Measurements from ENCODE around the gene CSF1.
A peak's percentile ranks its signal among the peaks of the same experiment; 100 is the strongest.

Gene CSF1

DNA sequence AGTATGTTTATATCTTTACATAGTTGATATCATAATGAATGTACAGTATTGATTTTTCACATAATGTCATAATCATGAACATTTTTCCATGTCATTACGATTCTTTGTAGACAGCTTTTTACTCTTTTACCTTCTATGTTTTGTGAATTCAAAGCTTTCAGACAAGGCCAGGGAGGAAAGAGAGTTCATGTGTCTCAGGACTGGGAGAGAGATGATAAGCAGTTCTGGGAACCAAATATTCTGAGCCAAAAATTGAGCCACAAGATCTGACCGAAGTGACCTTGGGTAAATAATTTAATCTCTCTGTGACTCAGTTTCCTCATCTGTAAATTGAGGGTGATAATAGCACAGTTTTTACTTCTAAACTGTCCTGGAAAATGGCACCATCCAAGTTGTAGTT, 31.8 kb downstream of the CSF1 start:
- Histone ChIP-seq H3K27me3 (ENCODE audit: control insufficient read depth in 1 of 2, insufficient read depth in 1 of 2, low read length in 2 of 2) (no peaks in the 10 kb centered on the region), H3K79me1 (replicated peaks; ENCODE audit: low read length, poor library complexity, severe bottlenecking) (no peaks in the 10 kb centered on the region), H2BK120ac (ENCODE audit: low read depth, low read length) (no peak overlapping the region), H2BK5ac (ENCODE audit: low read depth, low read length, poor library complexity, severe bottlenecking) (no peak overlapping the region), H3K4me3 (ENCODE audit: insufficient read depth in 1 of 2, low read depth in 1 of 2, low read length in 2 of 2) (no peak overlapping the region), H3K9ac (ENCODE audit: low read length) (no peak overlapping the region), H3K4me1 (ENCODE audit: control insufficient read depth, insufficient read depth, low read depth, low read length) (no peaks in the 10 kb centered on the region), H2BK12ac (ENCODE audit: low read length in 2 of 2) (no peak overlapping the region), H3K23ac (ENCODE audit: low read length in 2 of 2) (no peak overlapping the region), H2AK5ac (ENCODE audit: low read length, severe bottlenecking) (no peak overlapping the region), H3K4me2 (ENCODE audit: low read length, poor library complexity, severe bottlenecking) (no peak overlapping the region), H4K91ac (ENCODE audit: low read length) (no peak overlapping the region), H4K8ac (ENCODE audit: low read length) (no peak overlapping the region), H3K9me3 (ENCODE audit: control insufficient read depth, low read length) (peaks cover 9% of the 10 kb centered on the region), H3K4ac (ENCODE audit: low read depth in 1 of 2, low read length in 2 of 2) (no peak overlapping the region), H3K36me3 (ENCODE audit: control insufficient read depth in 1 of 2, insufficient read depth in 2 of 2, low read depth in 1 of 2, low read length in 2 of 2) (no peaks in the 10 kb centered on the region), H3K14ac (ENCODE audit: low read length in 2 of 2) (no peak overlapping the region), H3K18ac (ENCODE audit: low read depth in 1 of 2, low read length in 2 of 2) (no peak overlapping the region), H2BK15ac (ENCODE audit: low read depth, poor library complexity, severe bottlenecking) (no peak overlapping the region), H2AFZ (ENCODE audit: low read depth, low read length) (no peak overlapping the region), H3K27ac (ENCODE audit: low read length, poor library complexity, severe bottlenecking) (no peak overlapping the region)
- WGBS: 100% methylated on average over 2 of the region's 2 CpGs
- DNase-seq: no peak

DNA sequence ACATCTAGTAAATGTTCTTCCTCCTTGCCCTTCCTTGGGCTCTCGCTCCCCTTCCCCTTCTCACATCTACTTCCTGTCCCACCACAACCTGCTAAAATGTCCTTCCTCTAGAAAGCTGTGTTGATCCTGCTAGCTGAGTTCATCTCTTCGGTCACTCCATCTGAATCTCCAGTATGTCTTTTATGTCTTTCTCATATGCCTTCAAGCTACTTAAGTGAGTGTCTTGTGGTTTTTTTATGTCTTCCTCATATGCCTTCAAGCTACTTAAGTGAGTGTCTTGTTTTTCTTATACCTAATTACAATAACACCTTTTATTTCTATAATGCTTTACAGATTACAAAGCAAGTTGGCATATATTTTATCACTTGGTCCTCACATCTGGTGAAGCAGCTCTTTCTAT, 33.9 kb downstream of the CSF1 start:
- H4K8ac ChIP-seq (ENCODE audit: low read length): no peak overlapping the region
- H2BK5ac ChIP-seq (ENCODE audit: low read depth, low read length, poor library complexity, severe bottlenecking): no peak overlapping the region
- H3K79me1 ChIP-seq (replicated peaks; ENCODE audit: low read length, poor library complexity, severe bottlenecking): no peaks in the 10 kb centered on the region
- no peak for DNase-seq
- H4K91ac ChIP-seq (ENCODE audit: low read length): no peak overlapping the region
- no peak overlapping the region for H3K4me2 ChIP-seq (ENCODE audit: low read length, poor library complexity, severe bottlenecking)
- peak overlapping the region in 1 of 2 experiments; percentile 7 for H3K18ac ChIP-seq (ENCODE audit: low read depth in 1 of 2, low read length in 2 of 2)
- H2AFZ ChIP-seq (ENCODE audit: low read depth, low read length): no peak overlapping the region
- no peak overlapping the region for H3K4me3 ChIP-seq (ENCODE audit: insufficient read depth in 1 of 2, low read depth in 1 of 2, low read length in 2 of 2)
- no peaks in the 10 kb centered on the region for H3K36me3 ChIP-seq (ENCODE audit: control insufficient read depth in 1 of 2, insufficient read depth in 2 of 2, low read depth in 1 of 2, low read length in 2 of 2)
- no peaks in the 10 kb centered on the region for H3K27me3 ChIP-seq (ENCODE audit: control insufficient read depth in 1 of 2, insufficient read depth in 1 of 2, low read length in 2 of 2)
- no peak overlapping the region for H2BK15ac ChIP-seq (ENCODE audit: low read depth, poor library complexity, severe bottlenecking)
- no peak overlapping the region for H2BK12ac ChIP-seq (ENCODE audit: low read length in 2 of 2)
- H2BK120ac ChIP-seq (ENCODE audit: low read depth, low read length): no peak overlapping the region
- no peaks in the 10 kb centered on the region for H3K9me3 ChIP-seq (ENCODE audit: control insufficient read depth, low read length)
- no peak overlapping the region for H3K27ac ChIP-seq (ENCODE audit: low read length, poor library complexity, severe bottlenecking)
- no peak overlapping the region for H3K14ac ChIP-seq (ENCODE audit: low read length in 2 of 2)
- no peaks in the 10 kb centered on the region for H3K4me1 ChIP-seq (ENCODE audit: control insufficient read depth, insufficient read depth, low read depth, low read length)
- no peak overlapping the region for H2AK5ac ChIP-seq (ENCODE audit: low read length, severe bottlenecking)
- 100% methylated on average over 1 of the region's 2 CpGs for WGBS
- no peak overlapping the region for H3K9ac ChIP-seq (ENCODE audit: low read length)
- no peak overlapping the region for H3K4ac ChIP-seq (ENCODE audit: low read depth in 1 of 2, low read length in 2 of 2)
- H3K23ac ChIP-seq (ENCODE audit: low read length in 2 of 2): no peak overlapping the region

DNA sequence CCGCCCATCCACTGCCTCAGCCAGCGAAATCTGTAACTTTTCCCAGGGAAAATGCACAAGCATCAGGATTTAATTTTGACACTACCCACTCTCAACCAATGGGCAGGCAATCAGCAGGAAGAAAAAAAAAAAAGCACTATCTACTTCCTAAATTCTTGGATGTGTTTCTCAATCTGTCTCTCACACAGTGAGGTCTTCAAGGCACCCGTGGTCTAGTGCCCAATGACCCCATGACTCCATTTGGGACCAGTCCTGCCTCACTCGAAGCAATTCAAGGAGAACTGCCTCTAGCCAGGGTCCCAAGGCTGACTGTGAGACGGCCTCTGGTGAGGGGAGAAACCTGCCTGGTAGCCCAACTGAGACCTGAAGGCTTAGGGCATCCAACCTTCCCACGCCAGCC, 35.9 kb downstream of the CSF1 start:
- Histone ChIP-seq H4K8ac (ENCODE audit: low read length) (no peak overlapping the region), H3K4me1 (ENCODE audit: control insufficient read depth, insufficient read depth, low read depth, low read length) (no peaks in the 10 kb centered on the region), H3K14ac (ENCODE audit: low read length in 2 of 2) (no peak overlapping the region), H4K91ac (ENCODE audit: low read length) (no peak overlapping the region), H3K9ac (ENCODE audit: low read length) (no peak overlapping the region), H3K9me3 (ENCODE audit: control insufficient read depth, low read length) (no peaks in the 10 kb centered on the region), H3K79me1 (replicated peaks; ENCODE audit: low read length, poor library complexity, severe bottlenecking) (no peaks in the 10 kb centered on the region), H2BK15ac (ENCODE audit: low read depth, poor library complexity, severe bottlenecking) (no peak overlapping the region), H3K27ac (ENCODE audit: low read length, poor library complexity, severe bottlenecking) (no peak overlapping the region), H2BK120ac (ENCODE audit: low read depth, low read length) (no peak overlapping the region), H2BK12ac (ENCODE audit: low read length in 2 of 2) (no peak overlapping the region), H3K36me3 (ENCODE audit: control insufficient read depth in 1 of 2, insufficient read depth in 2 of 2, low read depth in 1 of 2, low read length in 2 of 2) (no peaks in the 10 kb centered on the region), H2AK5ac (ENCODE audit: low read length, severe bottlenecking) (no peak overlapping the region), H2AFZ (ENCODE audit: low read depth, low read length) (no peak overlapping the region), H2BK5ac (ENCODE audit: low read depth, low read length, poor library complexity, severe bottlenecking) (no peak overlapping the region), H3K18ac (ENCODE audit: low read depth in 1 of 2, low read length in 2 of 2) (no peak overlapping the region), H3K27me3 (ENCODE audit: control insufficient read depth in 1 of 2, insufficient read depth in 1 of 2, low read length in 2 of 2) (no peaks in the 10 kb centered on the region), H3K4me2 (ENCODE audit: low read length, poor library complexity, severe bottlenecking) (no peak overlapping the region), H3K4ac (ENCODE audit: low read depth in 1 of 2, low read length in 2 of 2) (no peak overlapping the region), H3K4me3 (ENCODE audit: insufficient read depth in 1 of 2, low read depth in 1 of 2, low read length in 2 of 2) (no peak overlapping the region), H3K23ac (ENCODE audit: low read length in 2 of 2) (no peak overlapping the region)
- WGBS: 93% methylated on average over 6 of the region's 6 CpGs
- no peak for DNase-seq

- Histone ChIP-seq H3K79me1 (replicated peaks; ENCODE audit: low read length, poor library complexity, severe bottlenecking) (no peaks in the 10 kb centered on the region), H3K23ac (ENCODE audit: low read length in 2 of 2) (no peak overlapping the region), H3K27me3 (ENCODE audit: control insufficient read depth in 1 of 2, insufficient read depth in 1 of 2, low read length in 2 of 2) (no peaks in the 10 kb centered on the region), H3K4me3 (ENCODE audit: insufficient read depth in 1 of 2, low read depth in 1 of 2, low read length in 2 of 2) (no peak overlapping the region), H2BK120ac (ENCODE audit: low read depth, low read length) (no peak overlapping the region), H3K4ac (ENCODE audit: low read depth in 1 of 2, low read length in 2 of 2) (peak overlapping the region in 1 of 2 experiments; percentile 41), H3K27ac (ENCODE audit: low read length, poor library complexity, severe bottlenecking) (no peak overlapping the region), H3K4me2 (ENCODE audit: low read length, poor library complexity, severe bottlenecking) (no peak overlapping the region), H2AK5ac (ENCODE audit: low read length, severe bottlenecking) (no peak overlapping the region), H3K14ac (ENCODE audit: low read length in 2 of 2) (no peak overlapping the region), H3K18ac (ENCODE audit: low read depth in 1 of 2, low read length in 2 of 2) (peak overlapping the region in 1 of 2 experiments; percentile 14), H4K8ac (ENCODE audit: low read length) (peak overlapping the region; percentile 78), H3K36me3 (ENCODE audit: control insufficient read depth in 1 of 2, insufficient read depth in 2 of 2, low read depth in 1 of 2, low read length in 2 of 2) (no peaks in the 10 kb centered on the region), H3K4me1 (ENCODE audit: control insufficient read depth, insufficient read depth, low read depth, low read length) (no peaks in the 10 kb centered on the region), H2BK12ac (ENCODE audit: low read length in 2 of 2) (peak overlapping the region; percentile 59 to 85), H3K9me3 (ENCODE audit: control insufficient read depth, low read length) (no peaks in the 10 kb centered on the region), H2AFZ (ENCODE audit: low read depth, low read length) (no peak overlapping the region), H2BK15ac (ENCODE audit: low read depth, poor library complexity, severe bottlenecking) (no peak overlapping the region), H3K9ac (ENCODE audit: low read length) (no peak overlapping the region), H2BK5ac (ENCODE audit: low read depth, low read length, poor library complexity, severe bottlenecking) (no peak overlapping the region), H4K91ac (ENCODE audit: low read length) (no peak overlapping the region)
- WGBS: 77% methylated on average over 10 of the region's 10 CpGs
- DNase-seq: no peak
These were observed 37.1 kb downstream of the CSF1 start for GRCh38 chr1:109947582-109948284.

All from mesenchymal stem cell (in vitro differentiated cells and primary cell).